VCaP (cell line): ENCODE measurements around the gene GCAT.

ENCODE experiments used
- H3K27ac ChIP-seq: fragments of 450-650 bp; 2 replicates; pipeline ENCODE4 v1.5.1; 2017
- CTCF ChIP-seq: fragments of 450-650 bp; conservative IDR thresholded peaks from 2 replicates; pipeline ENCODE4 v1.5.1; 2017; ENCODE audit warnings: mild to moderate bottlenecking, moderate library complexity

GCAT gene

GRCh38 chr22:37764622-37765021, 43.1 kb upstream of the GCAT start:
- TF ChIP-seq CTCF, result no peak
- H3K27ac ChIP-seq, result no peak overlapping the region

GRCh38 chr22:37765498-37765897, 42.2 kb upstream of the GCAT start:
- H3K27ac ChIP-seq, result no peak overlapping the region
- TF ChIP-seq CTCF, result no peak

GRCh38 chr22:37765953-37766576, 41.7 kb upstream of the GCAT start:
- TF ChIP-seq CTCF, result no peak
- H3K27ac ChIP-seq, result no peak overlapping the region

GRCh38 chr22:37768273-37768672, 39.5 kb upstream of the GCAT start:
- no peak overlapping the region for H3K27ac ChIP-seq
- TF ChIP-seq CTCF, result no peak; the same call in 1 of the 2 replicates

- no peak for TF ChIP-seq CTCF
- H3K27ac ChIP-seq, result no peak overlapping the region
Observed at GRCh38 chr22:37769056-37769455, 38.7 kb upstream of the GCAT start.

GRCh38 chr22:37771081-37771480, 36.7 kb upstream of the GCAT start:
- TF ChIP-seq CTCF, result no peak

GRCh38 chr22:37771702-37772427, 35.9 kb upstream of the GCAT start:
- no peak for TF ChIP-seq CTCF
- no peak overlapping the region for H3K27ac ChIP-seq

More at GRCh38 chr22:37771081-37771480, 36.7 kb upstream of the GCAT start:
- H3K27ac ChIP-seq, result no peak overlapping the region
